H9 (cell line): ENCODE measurements around the gene DNAH5. TPM values are rescaled to one million over a fixed set of nuclear protein-coding genes. Genes with fewer than 3 reads are reported as not detected.

Experiments
- DNase-seq: peaks from one replicate; pipeline ENCODE4 v3.0.0-alpha.2; 2017
- H2AFZ ChIP-seq: one replicate; pipeline ENCODE4 v1.6.1; 2013; ENCODE audit warnings: mild to moderate bottlenecking, low read length, control low read depth, moderate library complexity
- H2AK5ac ChIP-seq: 2 replicates; pipeline ENCODE4 v1.6.1; 2013; ENCODE audit warnings: low read length, control low read depth, mixed read lengths; ENCODE audit not compliant: insufficient read length
- H2BK120ac ChIP-seq: one replicate; pipeline ENCODE4 v1.6.1; 2013; ENCODE audit warnings: low read depth, mild to moderate bottlenecking, low read length, control low read depth, inconsistent platforms; ENCODE audit not compliant: poor library complexity, severe bottlenecking
- H2BK12ac ChIP-seq: 2 replicates; pipeline ENCODE4 v1.6.1; 2013; ENCODE audit warnings: low read length, control low read depth, mixed read lengths, low read depth; ENCODE audit not compliant: insufficient read length
- H2BK15ac ChIP-seq: 2 replicates; pipeline ENCODE4 v1.6.1; 2013; ENCODE audit warnings: low read depth, low read length, control low read depth
- H2BK20ac ChIP-seq: one replicate; pipeline ENCODE4 v1.6.1; 2013; ENCODE audit warnings: low read depth, mild to moderate bottlenecking, low read length, control low read depth, inconsistent platforms; ENCODE audit not compliant: poor library complexity, severe bottlenecking
- H2BK5ac ChIP-seq: 2 replicates; pipeline ENCODE4 v1.6.1; 2013; ENCODE audit warnings: low read length, control low read depth, mixed read lengths; ENCODE audit not compliant: insufficient read length
- H3K14ac ChIP-seq: 2 replicates; pipeline ENCODE4 v1.6.1; 2013; ENCODE audit warnings: low read length, control low read depth; ENCODE audit not compliant: insufficient read depth
- H3K18ac ChIP-seq: 2 replicates; pipeline ENCODE4 v1.6.1; 2013; ENCODE audit warnings: low read depth, mild to moderate bottlenecking, mixed read lengths, low read length, control low read depth; ENCODE audit not compliant: insufficient read length
- H3K23ac ChIP-seq: 2 replicates; pipeline ENCODE4 v1.6.1; 2013; ENCODE audit warnings: low read length, control low read depth, mixed read lengths, low read depth; ENCODE audit not compliant: insufficient read length
- H3K23me2 ChIP-seq: 2 replicates; pipeline ENCODE4 v1.6.1; 2013; ENCODE audit warnings: low read depth, mild to moderate bottlenecking, mixed read lengths, low read length, control low read depth; ENCODE audit not compliant: insufficient read length, poor library complexity, severe bottlenecking
- H3K27ac ChIP-seq: 2 replicates; pipeline ENCODE4 v1.5.1; 2013; ENCODE audit warnings: low read length, control low read depth, mixed read lengths, low read depth; ENCODE audit not compliant: insufficient read length
- H3K27me3 ChIP-seq: 2 replicates; pipeline ENCODE4 v1.6.1; 2013; ENCODE audit warnings: low read length, control low read depth, inconsistent platforms; ENCODE audit not compliant: insufficient read depth
- H3K4ac ChIP-seq: 2 replicates; pipeline ENCODE4 v1.6.1; 2013; ENCODE audit warnings: low read depth, mild to moderate bottlenecking, control low read depth, inconsistent platforms, low read length, moderate library complexity
- H3K4me1 ChIP-seq: 2 replicates; pipeline ENCODE4 v1.6.1; 2013; ENCODE audit warnings: low read length, control low read depth, inconsistent platforms; ENCODE audit not compliant: insufficient read depth
- H3K4me2 ChIP-seq: 2 replicates; pipeline ENCODE4 v1.6.1; 2013; ENCODE audit warnings: low read length, control low read depth, mixed read lengths; ENCODE audit not compliant: insufficient read length, insufficient read depth
- H3K56ac ChIP-seq: 2 replicates; pipeline ENCODE4 v1.6.1; 2013; ENCODE audit warnings: low read depth, mild to moderate bottlenecking, mixed read lengths, low read length, control low read depth; ENCODE audit not compliant: insufficient read length
- H3K79me1 ChIP-seq: 2 replicates; pipeline ENCODE4 v1.6.1; 2013; ENCODE audit warnings: low read depth, mild to moderate bottlenecking, moderate library complexity, low read length, control low read depth, inconsistent platforms; ENCODE audit not compliant: insufficient read depth, poor library complexity, severe bottlenecking
- H3K79me2 ChIP-seq: 2 replicates; pipeline ENCODE4 v1.6.1; 2013; ENCODE audit warnings: low read length, control low read depth, inconsistent platforms; ENCODE audit not compliant: insufficient read depth
- H3K9ac ChIP-seq: 2 replicates; pipeline ENCODE4 v1.6.1; 2013; ENCODE audit warnings: low read length, control low read depth, mixed read lengths; ENCODE audit not compliant: insufficient read length; ENCODE audit errors: extremely low read depth
- H3K9me3 ChIP-seq: one replicate; pipeline ENCODE4 v1.6.1; 2013; ENCODE audit warnings: low read depth, low read length, inconsistent platforms; ENCODE audit not compliant: control insufficient read depth
- H3T11ph ChIP-seq: one replicate; pipeline ENCODE4 v1.6.1; 2013; ENCODE audit warnings: mild to moderate bottlenecking, low read length, control low read depth, inconsistent platforms
- H4K20me1 ChIP-seq: one replicate; pipeline ENCODE4 v1.6.1; 2013; ENCODE audit not compliant: control insufficient read depth, insufficient read length, insufficient read depth
- H4K5ac ChIP-seq: 2 replicates; pipeline ENCODE4 v1.6.1; 2013; ENCODE audit warnings: low read depth, mild to moderate bottlenecking, mixed read lengths, low read length, control low read depth; ENCODE audit not compliant: insufficient read length
- H4K8ac ChIP-seq: replicated peaks from 2 replicates; pipeline ENCODE4 v1.6.1; 2013; ENCODE audit warnings: low read length, control low read depth, mixed read lengths, low read depth; ENCODE audit not compliant: insufficient read length
- H4K91ac ChIP-seq: 2 replicates; pipeline ENCODE4 v1.6.1; 2013; ENCODE audit warnings: low read depth, mild to moderate bottlenecking, moderate library complexity, mixed read lengths, low read length, control low read depth; ENCODE audit not compliant: insufficient read length
- H3K27ac Mint-ChIP-seq, 3 experiments: 2 replicates in 2 of 3; 3 replicates in 1 of 3; pipeline ENCODE4 v1.8.0; 2020 to 2021; ENCODE audit warnings: mixed read lengths in 3 of 3, mild to moderate bottlenecking in 1 of 3, moderate library complexity in 1 of 3
- H3K27me3 Mint-ChIP-seq: 2 replicates; pipeline ENCODE4 v1.8.0; 2021; ENCODE audit warnings: low read depth, mild to moderate bottlenecking, moderate library complexity, mixed read lengths
- H3K36me3 Mint-ChIP-seq, 3 experiments: 2 replicates in 2 of 3; 3 replicates in 1 of 3; pipeline ENCODE4 v1.8.0; 2020 to 2021; ENCODE audit warnings: low read depth in 3 of 3, mixed read lengths in 3 of 3; ENCODE audit not compliant: insufficient read depth in 1 of 3
- H3K4me1 Mint-ChIP-seq, 2 experiments: 2 replicates each; pipeline ENCODE4 v1.8.0; 2020; ENCODE audit warnings: mixed read lengths in 2 of 2
- H3K4me3 Mint-ChIP-seq, 2 experiments: 2 replicates in 1 of 2; 3 replicates in 1 of 2; pipeline ENCODE4 v1.8.0; 2020 to 2021; ENCODE audit warnings: mild to moderate bottlenecking in 2 of 2, mixed read lengths in 2 of 2, moderate library complexity in 1 of 2
- H3K9me3 Mint-ChIP-seq, 2 experiments: 2 replicates in 1 of 2; 3 replicates in 1 of 2; pipeline ENCODE4 v1.8.0; 2020; ENCODE audit warnings: mild to moderate bottlenecking in 2 of 2, mixed read lengths in 2 of 2, moderate library complexity in 1 of 2
- WGBS: extraction: QIAGEN DNeasy Blood & Tissue Kit; methylation state at CpG from one replicate; pipeline ENCODE4 v1.1.7; 2013; ENCODE audit warnings: missing lambda C conversion rate, low lambda C conversion rate, mixed read lengths; ENCODE audit not compliant: insufficient read length; ENCODE audit errors: extremely low coverage; 5-methylcytosine and 5-hydroxymethylcytosine counted together
- total RNA-seq: library from RNA; stranded (reverse); gene quantifications from 2 replicates; pipeline ENCODE4 v1.2.1, GENCODE V29; 2021
- TF ChIP-seq, protein P1 (sequence below): fragments of 200-600 bp; sonication (generic); conservative IDR thresholded peaks from 3 replicates; pipeline ENCODE4 v1.8.0; 2021; ENCODE audit warnings: antibody characterized with exemption, mild to moderate bottlenecking

The DNAH5 gene
- total RNA-seq, 1 experiment from 2014 or later, result 0.50 TPM

DNA sequence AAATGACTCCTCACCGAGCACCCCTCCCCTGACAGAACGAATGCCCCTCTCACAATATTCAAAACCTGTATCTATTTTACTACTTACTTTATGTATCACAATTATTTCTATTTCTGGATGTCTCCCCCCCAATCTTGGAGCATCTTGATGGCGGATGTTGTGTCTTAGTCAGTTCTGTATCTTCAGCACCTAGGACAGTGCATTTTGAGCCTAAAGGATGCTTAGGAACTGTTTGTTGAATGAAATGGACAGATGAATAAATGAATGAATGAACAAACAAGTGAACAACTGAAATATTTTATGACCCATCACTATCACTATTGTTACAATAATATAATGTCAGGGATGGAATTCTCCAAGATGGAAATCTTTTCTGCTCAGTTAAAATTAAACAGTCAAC is 295.7 kb downstream of the DNAH5 start:
- Histone ChIP-seq H2BK12ac (no peak overlapping the region), H3K14ac (no peak overlapping the region), H3K4ac (no peak overlapping the region), H3K27ac (no peak overlapping the region), H3K79me2 (no peaks in the 10 kb centered on the region), H3K9me3 (no peaks in the 10 kb centered on the region), H2BK120ac (no peak overlapping the region), H2BK15ac (no peak overlapping the region), H3K23ac (no peak overlapping the region), H2AFZ (no peak overlapping the region), H3K27me3 (no peaks in the 10 kb centered on the region), H3K56ac (no peak overlapping the region), H4K5ac (no peak overlapping the region), H4K20me1 (no peaks in the 10 kb centered on the region), H2AK5ac (no peak overlapping the region), H3K18ac (no peak overlapping the region), H3K4me1 (no peaks in the 10 kb centered on the region), H3K79me1 (no peaks in the 10 kb centered on the region), H3K23me2 (no peaks in the 10 kb centered on the region), H4K8ac (no peak overlapping the region), H3T11ph (no peak overlapping the region), H3K4me2 (no peak overlapping the region), H2BK20ac (no peak overlapping the region), H3K9ac (no peak overlapping the region), H4K91ac (no peak overlapping the region), H2BK5ac (no peak overlapping the region)
- DNase-seq, result no peak
- Mint-ChIP-seq H3K4me1 (peaks cover 0 to 16% of the 10 kb centered on the region in 2 experiments; a peak in 2 of 4 replicates), H3K27ac (no peak overlapping the region), H3K9me3 (peaks cover 7 to 8% of the 10 kb centered on the region in 2 experiments), H3K27me3 (no peaks in the 10 kb centered on the region), H3K36me3 (peaks cover 0 to 15% (median 5%) of the 10 kb centered on the region in 3 experiments; a peak in 3 of 7 replicates), H3K4me3 (no peak overlapping the region)
- TF ChIP-seq, protein P1, sequence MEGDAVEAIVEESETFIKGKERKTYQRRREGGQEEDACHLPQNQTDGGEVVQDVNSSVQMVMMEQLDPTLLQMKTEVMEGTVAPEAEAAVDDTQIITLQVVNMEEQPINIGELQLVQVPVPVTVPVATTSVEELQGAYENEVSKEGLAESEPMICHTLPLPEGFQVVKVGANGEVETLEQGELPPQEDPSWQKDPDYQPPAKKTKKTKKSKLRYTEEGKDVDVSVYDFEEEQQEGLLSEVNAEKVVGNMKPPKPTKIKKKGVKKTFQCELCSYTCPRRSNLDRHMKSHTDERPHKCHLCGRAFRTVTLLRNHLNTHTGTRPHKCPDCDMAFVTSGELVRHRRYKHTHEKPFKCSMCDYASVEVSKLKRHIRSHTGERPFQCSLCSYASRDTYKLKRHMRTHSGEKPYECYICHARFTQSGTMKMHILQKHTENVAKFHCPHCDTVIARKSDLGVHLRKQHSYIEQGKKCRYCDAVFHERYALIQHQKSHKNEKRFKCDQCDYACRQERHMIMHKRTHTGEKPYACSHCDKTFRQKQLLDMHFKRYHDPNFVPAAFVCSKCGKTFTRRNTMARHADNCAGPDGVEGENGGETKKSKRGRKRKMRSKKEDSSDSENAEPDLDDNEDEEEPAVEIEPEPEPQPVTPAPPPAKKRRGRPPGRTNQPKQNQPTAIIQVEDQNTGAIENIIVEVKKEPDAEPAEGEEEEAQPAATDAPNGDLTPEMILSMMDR, result no peak
- WGBS, result no CpG with 5 or more reads among the region's 3 CpGs
